ENCODE data around the gene MATN4. TPM values are rescaled to one million over a fixed set of nuclear protein-coding genes. Genes with fewer than 3 reads are reported as not detected.
"Not testable (repeated sequence)": the region's sequence is repeated elsewhere in the genome, so short reads cannot be mapped to it uniquely, and the experiment has no call there.

Gene MATN4, protein sequence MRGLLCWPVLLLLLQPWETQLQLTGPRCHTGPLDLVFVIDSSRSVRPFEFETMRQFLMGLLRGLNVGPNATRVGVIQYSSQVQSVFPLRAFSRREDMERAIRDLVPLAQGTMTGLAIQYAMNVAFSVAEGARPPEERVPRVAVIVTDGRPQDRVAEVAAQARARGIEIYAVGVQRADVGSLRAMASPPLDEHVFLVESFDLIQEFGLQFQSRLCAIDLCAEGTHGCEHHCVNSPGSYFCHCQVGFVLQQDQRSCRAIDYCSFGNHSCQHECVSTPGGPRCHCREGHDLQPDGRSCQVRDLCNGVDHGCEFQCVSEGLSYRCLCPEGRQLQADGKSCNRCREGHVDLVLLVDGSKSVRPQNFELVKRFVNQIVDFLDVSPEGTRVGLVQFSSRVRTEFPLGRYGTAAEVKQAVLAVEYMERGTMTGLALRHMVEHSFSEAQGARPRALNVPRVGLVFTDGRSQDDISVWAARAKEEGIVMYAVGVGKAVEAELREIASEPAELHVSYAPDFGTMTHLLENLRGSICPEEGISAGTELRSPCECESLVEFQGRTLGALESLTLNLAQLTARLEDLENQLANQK
- total RNA-seq = not detected in 2 replicates

GRCh38 chr20:45308117-45308778 is at the start of gene MATN4:
MATN4 (minus strand) TSS chr20:45308299; CDS start chr20:45305582, 2,717 bp downstream.
- no peak for DNase-seq (ENCODE audit: low read depth, low spot score)

DNA sequence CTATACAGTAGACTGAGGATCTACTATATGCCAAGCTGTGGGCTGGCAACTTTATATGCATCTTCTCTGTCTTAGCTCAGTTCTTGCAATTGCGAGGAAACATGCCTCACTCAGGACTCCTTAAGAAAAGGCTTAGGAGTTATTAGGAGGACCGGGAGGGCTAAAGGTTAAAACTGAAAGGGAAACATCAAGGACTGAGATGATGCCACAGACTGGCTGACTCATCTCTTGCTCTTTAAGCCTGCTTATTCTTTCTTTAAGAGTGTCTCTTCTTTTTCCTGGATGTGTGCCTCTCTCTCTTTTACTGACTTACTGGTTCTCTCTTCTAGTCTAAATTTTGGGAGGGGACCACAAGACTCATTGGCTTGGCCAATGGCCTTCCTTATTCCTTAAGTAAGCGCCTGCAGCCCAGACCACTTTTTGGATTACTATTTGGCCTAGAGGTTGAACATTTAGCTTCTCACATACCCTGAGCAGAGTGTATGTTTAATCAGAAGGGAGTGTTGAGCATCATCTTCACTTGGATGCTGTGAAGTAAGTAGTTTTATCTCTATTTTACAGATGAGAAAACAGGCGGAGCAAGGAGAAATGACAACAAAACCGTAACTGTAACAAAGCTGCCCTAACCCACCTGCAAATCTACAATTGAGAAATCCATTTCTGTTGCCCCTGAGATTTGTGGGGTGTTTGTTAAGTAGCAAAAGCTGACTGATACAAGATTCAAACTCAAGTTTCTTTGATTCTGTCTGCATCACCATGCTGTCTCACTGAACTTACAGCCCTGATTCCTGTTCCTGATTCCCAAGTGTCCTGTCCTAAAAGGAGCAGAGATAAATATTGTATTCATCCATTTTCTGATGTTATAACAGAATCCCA is 47.3 kb upstream of the MATN4 start:
- DNase-seq (ENCODE audit: low read depth, low spot score) = no peak

GRCh38 chr20:45354423-45355208 is 46.5 kb upstream of the MATN4 start:
- DNase-seq (ENCODE audit: low read depth, low spot score) = no peak

- no peak for DNase-seq (ENCODE audit: low read depth, low spot score)
These were observed 45.6 kb upstream of the MATN4 start for GRCh38 chr20:45353746-45354145.

DNA sequence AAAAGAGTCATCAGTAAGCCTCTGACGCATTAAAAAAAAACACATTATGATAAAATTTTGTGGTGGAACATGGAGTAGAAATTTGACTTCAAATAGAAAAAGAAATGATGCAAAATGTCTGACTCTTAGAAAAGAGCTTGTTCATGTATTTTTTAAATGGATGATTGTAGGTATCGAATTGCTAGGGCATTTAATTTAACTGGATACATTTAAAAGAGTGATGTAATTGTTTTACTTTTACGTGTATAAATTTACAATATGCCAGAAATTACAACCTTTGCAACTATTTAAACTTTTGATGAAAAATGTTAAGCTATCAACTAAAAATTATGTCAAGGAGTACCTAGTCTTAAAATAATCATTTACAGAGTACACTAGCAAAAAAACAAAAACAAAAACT is 44.6 kb upstream of the MATN4 start:
- DNase-seq (ENCODE audit: low read depth, low spot score) = no peak

DNA sequence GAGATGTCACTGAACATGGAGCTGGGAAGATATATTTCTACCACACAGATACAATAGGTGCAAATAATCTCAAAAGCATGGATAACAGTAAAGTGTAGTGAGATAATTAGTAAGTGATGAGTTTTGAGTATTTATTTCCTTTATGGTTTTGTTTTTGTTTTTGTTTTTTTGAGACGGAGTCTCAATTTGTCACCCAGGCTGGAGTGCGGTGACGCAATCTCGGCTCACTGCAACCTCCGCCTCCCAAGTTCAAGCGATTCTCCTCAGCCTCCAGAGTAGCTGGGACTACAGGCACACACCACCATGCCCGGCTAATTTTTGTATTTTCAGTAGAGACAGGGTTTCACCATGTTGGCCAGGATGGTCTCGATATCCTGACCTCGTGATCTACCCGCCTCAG is 42.7 kb upstream of the MATN4 start:
- not testable (repeated sequence) for DNase-seq (ENCODE audit: low read depth, low spot score)

GRCh38 chr20:45350217-45350616 is 42.1 kb upstream of the MATN4 start:
- no peak for DNase-seq (ENCODE audit: low read depth, low spot score)

- DNase-seq (ENCODE audit: low read depth, low spot score) = no peak
These were observed 40.1 kb upstream of the MATN4 start, which contains the start of gene SDC4 for GRCh38 chr20:45347936-45348778. SDC4 (minus strand) TSS chr20:45348424; CDS start chr20:45348384, 40 bp downstream.

DNA sequence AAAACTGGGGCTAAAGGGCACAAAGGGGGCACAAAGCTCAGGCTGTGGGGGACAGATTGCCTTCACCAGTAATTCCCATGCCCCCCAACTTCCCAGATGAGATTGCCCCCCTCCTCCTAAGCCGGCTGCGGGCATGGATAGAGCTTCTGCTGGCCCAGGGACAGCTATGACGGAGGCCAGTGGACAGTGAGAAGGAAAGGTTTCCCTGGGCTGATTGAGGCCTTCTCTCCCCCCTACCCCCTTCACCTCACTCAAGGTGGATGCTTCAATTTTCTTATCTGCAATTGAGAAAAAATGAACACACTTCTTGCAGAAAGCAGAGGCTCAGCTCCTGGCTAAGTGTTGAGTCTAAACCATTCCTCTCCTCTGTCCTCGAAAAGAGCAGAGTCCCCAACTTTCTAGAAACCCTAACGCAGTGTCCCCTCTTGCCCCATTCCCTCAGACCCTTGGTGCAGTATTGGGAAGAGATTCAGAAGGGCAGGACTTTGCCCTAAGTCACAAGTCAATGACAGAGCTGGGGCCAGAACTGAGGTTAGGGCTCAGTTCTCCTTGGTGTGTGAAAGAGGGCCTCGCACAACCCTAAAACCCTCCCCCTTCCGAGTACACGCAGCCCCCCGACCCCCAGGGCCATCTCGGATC is 39.3 kb upstream of the MATN4 start:
- DNase-seq (ENCODE audit: low read depth, low spot score) = no peak

GRCh38 chr20:45346851-45347250 is 38.8 kb upstream of the MATN4 start:
- no peak for DNase-seq (ENCODE audit: low read depth, low spot score)

GRCh38 chr20:45346291-45346718 is 38.2 kb upstream of the MATN4 start:
- no peak for DNase-seq (ENCODE audit: low read depth, low spot score)

- no peak for DNase-seq (ENCODE audit: low read depth, low spot score)
These were observed 37.2 kb upstream of the MATN4 start for GRCh38 chr20:45345104-45345936.

- DNase-seq (ENCODE audit: low read depth, low spot score) = peak; percentile 56
These were observed 36.2 kb upstream of the MATN4 start for GRCh38 chr20:45344168-45344860.

DNA sequence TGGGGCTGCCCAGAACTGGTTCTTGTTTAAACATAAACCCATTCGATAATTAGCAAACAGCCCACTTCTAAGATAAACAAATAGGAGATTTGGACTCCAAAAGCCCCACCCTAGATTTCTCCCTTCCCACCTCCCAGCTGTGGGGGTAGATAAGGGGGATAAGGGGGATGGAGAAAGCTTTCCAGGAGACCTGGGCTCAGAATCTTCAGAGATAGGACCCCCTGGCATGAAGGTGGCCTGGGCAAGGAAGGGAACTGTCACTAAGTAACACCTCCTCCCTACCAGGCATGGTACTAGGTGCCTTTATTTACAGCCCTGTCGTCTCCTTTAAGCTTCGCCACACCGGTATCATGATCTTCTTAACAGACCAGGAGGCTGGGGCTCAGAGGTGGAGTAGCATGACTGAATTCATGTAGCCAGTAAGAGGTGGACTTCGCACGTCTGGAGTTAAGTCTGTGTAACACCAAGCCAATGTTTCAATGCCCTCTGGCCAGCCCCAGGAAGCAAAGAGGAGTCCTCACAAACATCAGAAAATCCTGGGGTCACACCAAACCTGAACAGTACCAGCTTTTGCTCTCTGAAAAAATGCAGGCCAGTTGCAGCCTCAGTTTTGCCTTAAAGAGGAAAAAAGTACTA is 35.6 kb upstream of the MATN4 start:
- no peak for DNase-seq (ENCODE audit: low read depth, low spot score)

DNA sequence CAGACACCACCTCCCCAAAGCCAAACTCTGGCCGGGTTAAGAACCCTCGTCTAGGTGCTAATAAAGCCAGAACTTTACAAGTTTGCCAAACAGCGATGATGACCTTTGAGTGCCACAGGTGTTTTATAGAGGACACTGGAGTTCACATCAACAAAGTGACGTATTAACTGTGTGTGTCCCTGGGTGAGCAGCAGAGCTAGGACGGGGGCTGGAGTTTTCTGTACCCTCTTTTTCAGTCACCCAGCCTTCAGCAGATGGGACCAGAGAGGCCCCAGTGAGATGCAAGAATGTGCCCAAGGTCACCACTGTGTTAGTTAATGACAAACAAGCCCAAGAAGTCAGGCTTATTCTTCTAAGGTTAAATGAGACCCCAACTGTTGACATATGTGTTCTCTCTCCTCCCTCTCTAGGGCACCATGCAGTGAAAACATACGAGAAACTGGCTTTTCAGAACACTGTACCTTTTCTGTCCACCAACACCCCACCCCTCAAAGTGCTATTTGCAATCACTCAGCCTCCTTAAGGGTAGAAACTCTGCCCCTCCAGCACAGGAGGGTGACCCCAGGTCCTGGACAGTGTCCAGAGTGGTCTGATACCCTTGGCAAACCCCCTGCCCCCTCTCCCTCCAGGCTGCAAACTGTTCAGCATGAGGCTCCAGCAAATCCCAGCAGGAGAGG is 34.9 kb upstream of the MATN4 start:
- DNase-seq (ENCODE audit: low read depth, low spot score) = no peak
